SK-N-SH (cell line): Measurements from ENCODE around the gene SMURF1. TPM values are rescaled to one million over a fixed set of nuclear protein-coding genes. Genes with fewer than 3 reads are reported as not detected.

Source experiments
- CTCF ChIA-PET: fragments of 300-600, 350-600 bp; formaldehyde crosslinking; extraction: SDS; loops from one replicate; lab custom pipeline; 2021; lab: Yijun Ruan, JAX
- POLR2A ChIA-PET: fragments of 350-600 bp; sonication (Branson Sonifier 250); formaldehyde crosslinking; extraction: SDS; loops from one replicate; lab custom pipeline; 2020; ENCODE audit warnings: antibody characterized with exemption, inconsistent platforms; lab: Yijun Ruan, JAX
- DNase-seq: peaks from one replicate; pipeline ENCODE4 v3.0.0; 2012
- H2AFZ ChIP-seq: fragments of 200-600 bp; sonication (generic); 2 replicates; pipeline ENCODE4 v1.8.1; 2016; ENCODE audit warnings: antibody characterized with exemption, mild to moderate bottlenecking, low read depth
- H3F3A ChIP-seq: fragments of 200-600 bp; sonication (generic); replicated peaks from 2 replicates; pipeline ENCODE3; 2016; ENCODE audit warnings: antibody characterized with exemption, mild to moderate bottlenecking; ENCODE audit not compliant: insufficient read depth
- H3K27ac ChIP-seq, 2 experiments: fragments of 200-500 bp in 1 of 2; fragments of 200-600 bp in 1 of 2; sonication (Bioruptor generic) in 1 of 2; sonication (generic), shearing (Covaris generic) in 1 of 2; 2 replicates each; pipeline versions ENCODE4 v1.5.1 to v1.6.1; 2014 to 2016; ENCODE audit warnings: low read depth in 2 of 2, inconsistent platforms in 1 of 2, low read length in 1 of 2, mild to moderate bottlenecking in 1 of 2, mixed read lengths in 1 of 2
- H3K27me3 ChIP-seq: fragments of 200-600 bp; sonication (generic), shearing (Covaris generic); 2 replicates; pipeline ENCODE4 v1.6.1; 2016; ENCODE audit warnings: mixed run types; ENCODE audit not compliant: insufficient read depth
- H3K36me3 ChIP-seq, 2 experiments: fragments of 200-500 bp in 1 of 2; fragments of 200-600 bp in 1 of 2; sonication (Bioruptor generic) in 1 of 2; sonication (generic) in 1 of 2; replicated peaks in 1 of 2; 2 replicates each; pipeline versions ENCODE3 to v1.5.1; 2014 to 2016; ENCODE audit warnings: low read length in 1 of 2, mild to moderate bottlenecking in 1 of 2; ENCODE audit not compliant: insufficient read depth in 2 of 2, control insufficient read depth in 1 of 2
- H3K4me1 ChIP-seq, 2 experiments: fragments of 200-500 bp in 1 of 2; fragments of 200-600 bp in 1 of 2; sonication (Bioruptor generic) in 1 of 2; sonication (generic), shearing (Covaris generic) in 1 of 2; 2 replicates each; pipeline versions ENCODE4 v1.5.1 to v1.6.1; 2014 to 2016; ENCODE audit warnings: low read depth in 1 of 2, low read length in 1 of 2, mixed run types in 1 of 2; ENCODE audit not compliant: insufficient read depth in 2 of 2, control insufficient read depth in 1 of 2
- H3K4me2 ChIP-seq: fragments of 200-600 bp; sonication (generic), shearing (Covaris generic); 2 replicates; pipeline ENCODE4 v1.6.1; 2017; ENCODE audit warnings: mixed run types
- H3K4me3 ChIP-seq, 2 experiments: fragments of 200-500 bp in 1 of 2; fragments of 200-600 bp in 1 of 2; sonication (Bioruptor generic) in 1 of 2; sonication (generic), shearing (Covaris generic) in 1 of 2; 2 replicates each; pipeline versions ENCODE4 v1.5.1 to v1.8.1; 2014 to 2016; ENCODE audit warnings: low read depth in 2 of 2, inconsistent platforms in 1 of 2, low read length in 1 of 2, mild to moderate bottlenecking in 1 of 2, mixed read lengths in 1 of 2, moderate library complexity in 1 of 2
- H3K79me2 ChIP-seq: fragments of 200-600 bp; sonication (generic); 2 replicates; pipeline ENCODE4 v1.8.1; 2017; ENCODE audit warnings: mild to moderate bottlenecking; ENCODE audit not compliant: insufficient read depth
- H3K9ac ChIP-seq: fragments of 200-600 bp; sonication (generic); 2 replicates; pipeline ENCODE4 v1.6.1; 2017; ENCODE audit warnings: mixed run types
- H3K9me2 ChIP-seq: fragments of 200-600 bp; sonication (generic); 2 replicates; pipeline ENCODE4 v1.6.1; 2017; ENCODE audit warnings: mixed run types
- H3K9me3 ChIP-seq: fragments of 200-600 bp; sonication (generic); 2 replicates; pipeline ENCODE4 v1.6.1; 2017; ENCODE audit warnings: mixed run types, mild to moderate bottlenecking, moderate library complexity
- H4K20me1 ChIP-seq: fragments of 200-600 bp; sonication (generic); 2 replicates; pipeline ENCODE4 v1.6.1; 2017; ENCODE audit warnings: mild to moderate bottlenecking, mixed run types; ENCODE audit not compliant: insufficient read depth
- CTCF ChIP-seq: fragments of 200-600 bp; sonication (generic); IDR thresholded peaks from 2 replicates; pipeline ENCODE4 v1.6.1; 2017; ENCODE audit warnings: antibody characterized with exemption, mild to moderate bottlenecking, moderate library complexity
- ELF1 ChIP-seq: IDR thresholded peaks from 2 replicates; pipeline ENCODE4 v1.4.0; 2012
- EP300 ChIP-seq, 2 experiments: IDR thresholded peaks; 2 replicates each; pipeline versions ENCODE4 v1.4.0 to v1.6.1; 2012; ENCODE audit warnings: borderline replicate concordance in 1 of 2, low read depth in 1 of 2, low read length in 1 of 2
- EZH2phosphoT487 ChIP-seq: fragments of 200-600 bp; sonication (generic); IDR thresholded peaks from 2 replicates; pipeline ENCODE4 v1.6.1; 2017; ENCODE audit warnings: low read depth, mixed run types, mild to moderate bottlenecking, antibody characterized with exemption, moderate library complexity, borderline replicate concordance
- FOSL2 ChIP-seq: IDR thresholded peaks from 2 replicates; pipeline ENCODE4 v1.4.0; 2012; ENCODE audit warnings: low read depth, mild to moderate bottlenecking, moderate library complexity, borderline replicate concordance
- FOXJ3 ChIP-seq: sonication (generic); formaldehyde crosslinking; IDR thresholded peaks from 2 replicates; pipeline ENCODE4 v1.5.1; 2020; ENCODE audit warnings: mild to moderate bottlenecking, missing genetic modification reagents
- GATA2 ChIP-seq: sonication (generic); formaldehyde crosslinking; IDR thresholded peaks from 2 replicates; pipeline ENCODE4 v1.5.0; 2020; ENCODE audit warnings: mild to moderate bottlenecking, missing genetic modification reagents
- JUND ChIP-seq: IDR thresholded peaks from 2 replicates; pipeline ENCODE4 v1.4.0; 2012
- MXI1 ChIP-seq: IDR thresholded peaks from 2 replicates; pipeline ENCODE4 v1.6.1; 2012; ENCODE audit warnings: mild to moderate bottlenecking, low read depth, low read length, improper control_type of control experiment
- NFIC ChIP-seq: IDR thresholded peaks from 2 replicates; pipeline ENCODE4 v1.4.0; 2012; ENCODE audit warnings: borderline replicate concordance
- NRF1 ChIP-seq: IDR thresholded peaks from 2 replicates; pipeline ENCODE4 v1.6.1; 2012; ENCODE audit warnings: low read depth, mild to moderate bottlenecking, low read length
- POLR2AphosphoS5 ChIP-seq: IDR thresholded peaks from 2 replicates; pipeline ENCODE4 v1.6.1; 2012; ENCODE audit warnings: low read depth, low read length
- RAD21 ChIP-seq: IDR thresholded peaks from 2 replicates; pipeline ENCODE4 v1.6.1; 2012; ENCODE audit warnings: mild to moderate bottlenecking, low read length
- REST ChIP-seq: IDR thresholded peaks from 2 replicates; pipeline ENCODE4 v1.6.1; 2012; ENCODE audit warnings: mild to moderate bottlenecking, low read depth, low read length, moderate library complexity
- RXRA ChIP-seq: IDR thresholded peaks from 2 replicates; pipeline ENCODE4 v1.4.0; 2012; ENCODE audit warnings: low read depth, mild to moderate bottlenecking, borderline replicate concordance
- SIN3A ChIP-seq: IDR thresholded peaks from 2 replicates; pipeline ENCODE4 v1.6.1; 2012; ENCODE audit warnings: low read depth, mild to moderate bottlenecking, low read length, moderate library complexity, borderline replicate concordance
- TAF1 ChIP-seq: IDR thresholded peaks from 2 replicates; pipeline ENCODE4 v1.6.1; 2012; ENCODE audit warnings: low read depth, mild to moderate bottlenecking, low read length, moderate library complexity, borderline replicate concordance
- TEAD4 ChIP-seq: IDR thresholded peaks from 2 replicates; pipeline ENCODE4 v1.4.0; 2012; ENCODE audit warnings: mild to moderate bottlenecking, borderline replicate concordance; ENCODE audit not compliant: insufficient read depth
- USF1 ChIP-seq: IDR thresholded peaks from 2 replicates; pipeline ENCODE4 v1.4.0; 2012; ENCODE audit warnings: low read depth, borderline replicate concordance
- USF2 ChIP-seq: fragments of 150-350 bp; IDR thresholded peaks from 2 replicates; pipeline ENCODE4 v1.6.1; 2017; ENCODE audit warnings: antibody characterized with exemption, low read length, low read depth, borderline replicate concordance
- WGBS: methylation state at CpG from one replicate; pipeline ENCODE4 v1.1.6; 2017; ENCODE audit warnings: low lambda C conversion rate; 5-methylcytosine and 5-hydroxymethylcytosine counted together
- polyA plus RNA-seq, 3 experiments: library from polyadenylated mRNA; depleted of rRNA; stranded (reverse); fragments of >200 nt; gene quantifications; 2 replicates each; pipeline ENCODE4 v1.2.3, GENCODE V29; 2012

The SMURF1 gene
- polyA plus RNA-seq, 1 of the 3 experiments (the other 2 are of a cell fraction) = 12.9 TPM

- Histone ChIP-seq H3F3A (no peaks in the 10 kb centered on the region), H3K9me3 (no peaks in the 10 kb centered on the region), H3K27ac (no peak overlapping the region), H3K4me1 (no peaks in the 10 kb centered on the region), H3K9ac (no peak overlapping the region), H3K36me3 (no peaks in the 10 kb centered on the region), H4K20me1 (no peaks in the 10 kb centered on the region), H3K4me3 (no peak overlapping the region), H3K79me2 (no peaks in the 10 kb centered on the region), H2AFZ (no peak overlapping the region), H3K4me2 (no peak overlapping the region), H3K27me3 (peaks cover 32% of the 10 kb centered on the region), H3K9me2 (no peaks in the 10 kb centered on the region)
- no peak for DNase-seq
- POLR2A ChIA-PET = no interaction called here
- TF ChIP-seq MXI1 (no peak), POLR2AphosphoS5 (no peak), USF1 (no peak), TAF1 (no peak), GATA2 (CRISPR knock-in tag) (no peak), EZH2phosphoT487 (no peak), TEAD4 (no peak), ELF1 (no peak), RAD21 (no peak), JUND (no peak), RXRA (no peak), FOXJ3 (CRISPR knock-in tag) (no peak), REST (no peak)
- CTCF ChIA-PET = interaction anchor here (1.2 to 1.4 kb wide), 3 partner anchors 11 to 136 kb away, joined by 3 to 5 read pairs (median 3); no protein-coding TSS in a partner anchor
- 68% methylated on average over 6 of the region's 6 CpGs for WGBS
Observed at GRCh38 chr7:99173787-99174186, 29.9 kb upstream of the SMURF1 start.

- Histone ChIP-seq H4K20me1 (no peaks in the 10 kb centered on the region), H3K4me2 (no peak overlapping the region), H3K9ac (no peak overlapping the region), H3K9me3 (no peaks in the 10 kb centered on the region), H3K9me2 (no peaks in the 10 kb centered on the region), H3K4me1 (no peaks in the 10 kb centered on the region), H3K27me3 (peaks cover 32% of the 10 kb centered on the region), H3K79me2 (no peaks in the 10 kb centered on the region), H2AFZ (no peak overlapping the region), H3K27ac (no peak overlapping the region), H3K36me3 (no peaks in the 10 kb centered on the region), H3F3A (no peaks in the 10 kb centered on the region), H3K4me3 (no peak overlapping the region)
- CTCF ChIA-PET = no interaction called here
- WGBS = 47% methylated on average over 4 of the region's 4 CpGs
- POLR2A ChIA-PET = no interaction called here
- no peak for DNase-seq
- TF ChIP-seq SIN3A = no peak
- TF ChIP-seq USF2 = no peak
- no peak for TF ChIP-seq CTCF
- TF ChIP-seq TAF1 = no peak
- TF ChIP-seq FOSL2 = no peak
- TF ChIP-seq JUND = no peak
- TF ChIP-seq NFIC = no peak
- no peak for TF ChIP-seq EZH2phosphoT487
- no peak for TF ChIP-seq NRF1
- no peak for TF ChIP-seq EP300 (IDR thresholded peaks at IDR 0.05; ENCODE audit: borderline replicate concordance in 1 of 2, low read depth in 1 of 2, low read length in 1 of 2)
Observed at GRCh38 chr7:99171731-99172130, 27.8 kb upstream of the SMURF1 start.
